Kidney (tissue), 22 donors: ENCODE results near the gene KANK4. TPM values are rescaled to one million over a fixed set of nuclear protein-coding genes. Genes with fewer than 3 reads are reported as not detected.

Source experiments
- DNase-seq, 5 donors: peaks; one replicate each; pipeline ENCODE4 v3.0.0-alpha.2; 2013 to 2020
- FAIRE-seq: peaks from 2 replicates; lab custom pipeline; 2012; peaks lifted over from hg19 to GRCh38; lab: Jason Lieb, UNC
- H3K27ac ChIP-seq, 2 donors: one replicate each; pipeline ENCODE4 v1.7.0; 2013; ENCODE audit warnings: low read depth in 2 of 2, low read length in 2 of 2, inconsistent platforms in 1 of 2
- H3K27me3 ChIP-seq: one replicate; pipeline ENCODE4 v1.7.1; 2013; ENCODE audit warnings: low read length, inconsistent platforms; ENCODE audit not compliant: control insufficient read depth, insufficient read depth
- H3K36me3 ChIP-seq, 3 donors: one replicate each; pipeline versions ENCODE4 v1.7.0 to v1.7.1; 2013; ENCODE audit warnings: low read length in 3 of 3, control low read depth in 1 of 3, inconsistent platforms in 1 of 3; ENCODE audit not compliant: insufficient read depth in 3 of 3, control insufficient read depth in 2 of 3
- H3K4me1 ChIP-seq, 3 donors: one replicate each; pipeline versions ENCODE4 v1.7.0 to v1.7.1; 2013; ENCODE audit warnings: low read length in 3 of 3, inconsistent platforms in 1 of 3, low read depth in 1 of 3; ENCODE audit not compliant: control insufficient read depth in 2 of 3, insufficient read depth in 2 of 3
- H3K4me3 ChIP-seq, 3 donors: one replicate each; pipeline versions ENCODE4 v1.7.0 to v1.8.1; 2013; ENCODE audit warnings: low read length in 3 of 3, control low read depth in 1 of 3, inconsistent platforms in 1 of 3
- H3K9ac ChIP-seq, 3 donors: one replicate each; pipeline versions ENCODE4 v1.7.0 to v1.7.1; 2013; ENCODE audit warnings: low read length in 3 of 3, control low read depth in 1 of 3, inconsistent platforms in 1 of 3
- H3K9me3 ChIP-seq, 3 donors: one replicate each; pipeline versions ENCODE4 v1.7.0 to v1.7.1; 2013; ENCODE audit warnings: low read length in 3 of 3, control low read depth in 1 of 3, inconsistent platforms in 1 of 3; ENCODE audit not compliant: control insufficient read depth in 2 of 3, insufficient read depth in 1 of 3
- intact Hi-C: fragments of 100-400 bp; cut with DNase I; formaldehyde crosslinking; loops from one replicate; pipeline ENCODE4 v1.11.1; 2022
- long read RNA-seq, 10 donors: library from polyadenylated mRNA in 1 of 10; unstranded in 1 of 10; transcript quantifications; one replicate each; pipeline ENCODE4 v2.0.0 and lab custom pipeline, GENCODE V29; 2021 to 2026
- polyA plus RNA-seq: library from polyadenylated mRNA; stranded (reverse); fragments of 350-450 nt; fragmentation: Illumina TruSeq; extraction: RNeasy Lipid Tissue Mini Kit (QIAGEN cat#74804); gene quantifications from one replicate; pipeline ENCODE4 v1.2.3, GENCODE V29; 2014; ENCODE audit warnings: low read depth, low replicate concordance; ENCODE audit not compliant: insufficient read depth
- total RNA-seq: library from RNA; stranded (reverse); fragmentation: NEBNext Ultra II Directional; extraction: Animal tissue kit (Norgen Biotek cat#: 25700); gene quantifications from one replicate; pipeline ENCODE4 v1.2.1, GENCODE V29; 2021
- TF ChIP-seq, protein P1 (sequence below): IDR thresholded peaks from 3 replicates; pipeline ENCODE4 v1.5.1; 2012; ENCODE audit warnings: mild to moderate bottlenecking, moderate library complexity, borderline replicate concordance; ENCODE audit not compliant: insufficient read depth; ENCODE audit errors: extremely low read depth
- donor health status: control.
- donor health status: control.
- donor health status: control.
- donor health status: control.
- donor health status: control.
- donor health status: DM: yes; HTN: yes; CAD: no.
- donor health status: Normal renal cell carcinoma (clear cell type).

The KANK4 gene
- 0.50 TPM for total RNA-seq
- polyA plus RNA-seq, result 0.28 TPM
- long read RNA-seq, donor 1, full-length matches to known transcripts, result 5 of 5 reads
- long read RNA-seq, donor 1, partial matches to known transcripts, result 0 of 5 reads
- long read RNA-seq, donor 1, other reads (novel, unspliced or antisense), result 0 of 5 reads
- long read RNA-seq, donor 2, full-length matches to known transcripts, result 3 of 3 reads
- long read RNA-seq, donor 2, partial matches to known transcripts, result 0 of 3 reads
- long read RNA-seq, donor 2, other reads (novel, unspliced or antisense), result 0 of 3 reads
- long read RNA-seq, donor 3, full-length matches to known transcripts, result 2 of 2 reads
- long read RNA-seq, donor 3, partial matches to known transcripts, result 0 of 2 reads
- long read RNA-seq, donor 3, other reads (novel, unspliced or antisense), result 0 of 2 reads
- long read RNA-seq, donor 4, partial matches to known transcripts, result 7 of 7 reads
- long read RNA-seq, donor 4, other reads (novel, unspliced or antisense), result 0 of 7 reads
- long read RNA-seq, donor 5, result 0 reads
- long read RNA-seq, donor 6, result 0 reads
- long read RNA-seq, donor 7, result 0 reads
- long read RNA-seq, donor 8, result 0 reads
- long read RNA-seq, donor 9, full-length matches to known transcripts, result 4 of 4 reads
- long read RNA-seq, donor 9, partial matches to known transcripts, result 0 of 4 reads
- long read RNA-seq, donor 9, other reads (novel, unspliced or antisense), result 0 of 4 reads
- long read RNA-seq, donor 10, full-length matches to known transcripts, result 4 of 4 reads
- long read RNA-seq, donor 10, partial matches to known transcripts, result 0 of 4 reads
- long read RNA-seq, donor 10, other reads (novel, unspliced or antisense), result 0 of 4 reads

GRCh38 chr1:62318756-62319544 lies at the start of gene KANK4:
TSS of gene KANK4 (minus strand) at chr1:62319434. CDS start at chr1:62281564, 37,870 bp downstream.
- intact Hi-C loops, result no loop called here
- FAIRE-seq (no peak), DNase-seq (peak in 4 of 5 donors; percentile 43 to 84 (median 61))

DNA sequence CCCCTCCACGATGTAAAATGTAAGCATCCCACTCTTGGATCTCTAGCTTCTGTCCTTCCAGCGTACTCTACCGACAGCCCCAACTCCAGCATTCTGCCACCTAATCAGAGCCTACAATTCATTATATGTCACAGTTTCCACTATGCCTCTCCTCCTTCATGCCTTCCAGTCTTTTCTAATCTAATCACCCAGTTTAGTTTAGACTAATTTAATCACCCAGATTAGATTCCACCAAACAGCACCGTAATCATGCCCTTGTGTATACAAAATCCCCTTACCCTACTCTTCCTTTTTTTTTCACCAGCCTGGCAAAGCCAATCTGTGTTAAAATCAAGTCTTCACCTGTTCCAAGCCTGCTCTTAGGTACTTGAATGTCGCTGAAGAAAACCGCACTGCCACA lies 49.8 kb upstream of the KANK4 start:
- no peaks in the 10 kb centered on the region for H3K4me1 ChIP-seq
- no peak for DNase-seq
- no peak overlapping the region for H3K27ac ChIP-seq
- H3K27me3 ChIP-seq, result no peaks in the 10 kb centered on the region
- no peak overlapping the region for H3K4me3 ChIP-seq
- TF ChIP-seq, protein P1, sequence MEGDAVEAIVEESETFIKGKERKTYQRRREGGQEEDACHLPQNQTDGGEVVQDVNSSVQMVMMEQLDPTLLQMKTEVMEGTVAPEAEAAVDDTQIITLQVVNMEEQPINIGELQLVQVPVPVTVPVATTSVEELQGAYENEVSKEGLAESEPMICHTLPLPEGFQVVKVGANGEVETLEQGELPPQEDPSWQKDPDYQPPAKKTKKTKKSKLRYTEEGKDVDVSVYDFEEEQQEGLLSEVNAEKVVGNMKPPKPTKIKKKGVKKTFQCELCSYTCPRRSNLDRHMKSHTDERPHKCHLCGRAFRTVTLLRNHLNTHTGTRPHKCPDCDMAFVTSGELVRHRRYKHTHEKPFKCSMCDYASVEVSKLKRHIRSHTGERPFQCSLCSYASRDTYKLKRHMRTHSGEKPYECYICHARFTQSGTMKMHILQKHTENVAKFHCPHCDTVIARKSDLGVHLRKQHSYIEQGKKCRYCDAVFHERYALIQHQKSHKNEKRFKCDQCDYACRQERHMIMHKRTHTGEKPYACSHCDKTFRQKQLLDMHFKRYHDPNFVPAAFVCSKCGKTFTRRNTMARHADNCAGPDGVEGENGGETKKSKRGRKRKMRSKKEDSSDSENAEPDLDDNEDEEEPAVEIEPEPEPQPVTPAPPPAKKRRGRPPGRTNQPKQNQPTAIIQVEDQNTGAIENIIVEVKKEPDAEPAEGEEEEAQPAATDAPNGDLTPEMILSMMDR, result no peak
- intact Hi-C loops, result no loop called here
- FAIRE-seq, result no peak
- H3K9me3 ChIP-seq, result no peaks in the 10 kb centered on the region
- H3K36me3 ChIP-seq, result no peaks in the 10 kb centered on the region
- H3K9ac ChIP-seq, result no peak overlapping the region

More at GRCh38 chr1:62318756-62319544, at the start of gene KANK4:
- no peaks in the 10 kb centered on the region for H3K27me3 ChIP-seq
- H3K9me3 ChIP-seq, result no peaks in the 10 kb centered on the region
- TF ChIP-seq, protein P1, result no peak
- H3K27ac ChIP-seq, result peak within 1 kb of the TSS in 1 of 2 donors; percentile 34
- no peaks in the 10 kb centered on the region for H3K4me1 ChIP-seq
- no peaks in the 10 kb centered on the region for H3K36me3 ChIP-seq
- peak within 1 kb of the TSS in 1 of 3 donors; percentile 18 for H3K9ac ChIP-seq
- peak within 1 kb of the TSS; percentile 42 to 55 (median 54) for H3K4me3 ChIP-seq

- Histone ChIP-seq H3K4me1 (no peaks in the 10 kb centered on the region), H3K27ac (no peak overlapping the region), H3K4me3 (no peak overlapping the region), H3K9me3 (no peaks in the 10 kb centered on the region), H3K27me3 (no peaks in the 10 kb centered on the region), H3K9ac (no peak overlapping the region), H3K36me3 (no peaks in the 10 kb centered on the region)
- FAIRE-seq (no peak), DNase-seq (peak in 1 of 5 donors; percentile 9)
- TF ChIP-seq, protein P1, result no peak
- intact Hi-C loops, result no loop called here
Observed at GRCh38 chr1:62367005-62367557, 47.8 kb upstream of the KANK4 start.
